ENCODE data around the gene CNKSR3. TPM values are rescaled to one million over a fixed set of nuclear protein-coding genes. Genes with fewer than 3 reads are reported as not detected.
"Not testable (repeated sequence)": the region's sequence is repeated elsewhere in the genome, so short reads cannot be mapped to it uniquely, and the experiment has no call there.

Gene CNKSR3
- polyA plus RNA-seq, 1 of the 3 experiments (the other 2 are of a cell fraction), result 1.6 TPM

DNA sequence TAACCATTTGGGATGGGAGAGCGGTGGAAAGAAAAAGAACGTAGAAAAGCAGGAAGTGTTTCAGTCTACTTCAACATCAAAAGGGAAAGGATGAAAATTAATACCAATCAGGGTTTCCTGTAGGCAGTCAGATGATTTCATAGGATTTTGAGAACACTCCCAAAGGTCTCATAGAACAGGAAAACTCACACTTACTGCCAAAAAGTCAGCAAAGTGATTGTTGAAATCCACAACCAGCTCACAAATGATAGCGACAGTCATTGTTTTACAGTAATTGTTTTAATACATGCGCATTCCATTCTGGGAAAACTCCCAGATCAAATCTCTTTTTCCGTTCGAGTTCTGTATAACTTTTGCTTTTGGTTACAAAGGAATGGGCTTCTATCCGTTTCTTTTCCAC is 5.3 kb upstream of the CNKSR3 start:
- Histone ChIP-seq H3K9me2 (no peaks in the 10 kb centered on the region), H3K4me2 (no peak overlapping the region), H3F3A (replicated peaks; ENCODE audit: insufficient read depth) (peaks cover 5% of the 10 kb centered on the region), H3K9ac (no peak overlapping the region), H3K27ac (ENCODE audit: low read depth in 2 of 2, low read length in 1 of 2) (no peak overlapping the region), H3K4me3 (ENCODE audit: low read depth in 2 of 2, low read length in 1 of 2) (no peak overlapping the region), H3K9me3 (no peaks in the 10 kb centered on the region), H3K4me1 (ENCODE audit: control insufficient read depth in 1 of 2, insufficient read depth in 2 of 2, low read depth in 1 of 2, low read length in 1 of 2) (peaks cover 8 to 14% of the 10 kb centered on the region in 2 experiments; a peak in 3 of 4 replicates), H3K27me3 (ENCODE audit: insufficient read depth) (no peaks in the 10 kb centered on the region), H3K36me3 (replicated peaks in 1 of 2; ENCODE audit: control insufficient read depth in 1 of 2, insufficient read depth in 2 of 2, low read length in 1 of 2) (no peaks in the 10 kb centered on the region), H2AFZ (ENCODE audit: low read depth) (no peak overlapping the region), H3K79me2 (ENCODE audit: insufficient read depth) (no peaks in the 10 kb centered on the region), H4K20me1 (ENCODE audit: insufficient read depth) (no peaks in the 10 kb centered on the region)
- no peak for TF ChIP-seq TCF12 (IDR thresholded peaks at IDR 0.05)
- no peak for TF ChIP-seq FOSL2 (IDR thresholded peaks at IDR 0.05; ENCODE audit: borderline replicate concordance, low read depth)
- TF ChIP-seq YY1 (IDR thresholded peaks at IDR 0.05; ENCODE audit: low read depth), result no peak
- no peak for TF ChIP-seq FOXM1 (IDR thresholded peaks at IDR 0.05; ENCODE audit: low read depth)
- no peak for TF ChIP-seq JUND (IDR thresholded peaks at IDR 0.05)
- no peak for TF ChIP-seq GATA2 (CRISPR knock-in tag; IDR thresholded peaks at IDR 0.05)
- TF ChIP-seq SMC3 (IDR thresholded peaks at IDR 0.05; ENCODE audit: low read depth, low read length), result no peak
- no peak for TF ChIP-seq FOXJ3 (CRISPR knock-in tag; IDR thresholded peaks at IDR 0.05)
- TF ChIP-seq MAX (IDR thresholded peaks at IDR 0.05; ENCODE audit: low read depth), result no peak
- no peak for TF ChIP-seq ELF1 (IDR thresholded peaks at IDR 0.05)
- TF ChIP-seq, protein P1, sequence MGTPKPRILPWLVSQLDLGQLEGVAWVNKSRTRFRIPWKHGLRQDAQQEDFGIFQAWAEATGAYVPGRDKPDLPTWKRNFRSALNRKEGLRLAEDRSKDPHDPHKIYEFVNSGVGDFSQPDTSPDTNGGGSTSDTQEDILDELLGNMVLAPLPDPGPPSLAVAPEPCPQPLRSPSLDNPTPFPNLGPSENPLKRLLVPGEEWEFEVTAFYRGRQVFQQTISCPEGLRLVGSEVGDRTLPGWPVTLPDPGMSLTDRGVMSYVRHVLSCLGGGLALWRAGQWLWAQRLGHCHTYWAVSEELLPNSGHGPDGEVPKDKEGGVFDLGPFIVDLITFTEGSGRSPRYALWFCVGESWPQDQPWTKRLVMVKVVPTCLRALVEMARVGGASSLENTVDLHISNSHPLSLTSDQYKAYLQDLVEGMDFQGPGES (IDR thresholded peaks at IDR 0.05; ENCODE audit: low read depth, low read length), result no peak
- no peak for TF ChIP-seq CHD2 (IDR thresholded peaks at IDR 0.05; ENCODE audit: low read length, partially characterized antibody)
- TF ChIP-seq MXI1 (IDR thresholded peaks at IDR 0.05; ENCODE audit: low read depth, low read length), result no peak
- TF ChIP-seq USF1 (IDR thresholded peaks at IDR 0.05; ENCODE audit: borderline replicate concordance, low read depth), result no peak
- TF ChIP-seq, protein P2, sequence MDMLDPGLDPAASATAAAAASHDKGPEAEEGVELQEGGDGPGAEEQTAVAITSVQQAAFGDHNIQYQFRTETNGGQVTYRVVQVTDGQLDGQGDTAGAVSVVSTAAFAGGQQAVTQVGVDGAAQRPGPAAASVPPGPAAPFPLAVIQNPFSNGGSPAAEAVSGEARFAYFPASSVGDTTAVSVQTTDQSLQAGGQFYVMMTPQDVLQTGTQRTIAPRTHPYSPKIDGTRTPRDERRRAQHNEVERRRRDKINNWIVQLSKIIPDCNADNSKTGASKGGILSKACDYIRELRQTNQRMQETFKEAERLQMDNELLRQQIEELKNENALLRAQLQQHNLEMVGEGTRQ (IDR thresholded peaks at IDR 0.05; ENCODE audit: borderline replicate concordance, low read depth, low read length), result no peak
- no peak for TF ChIP-seq POLR2AphosphoS5 (IDR thresholded peaks at IDR 0.05; ENCODE audit: low read depth, low read length)
- no peak for TF ChIP-seq CTCF (IDR thresholded peaks at IDR 0.05)
- ChIA-PET CTCF (interaction anchor here (0.6 to 1.7 kb wide), 5 partner anchors 8 to 160 kb away, joined by 3 to 6 read pairs (median 3); no protein-coding TSS in a partner anchor), POLR2A (no interaction called here)
- DNase-seq, result no peak
- WGBS (ENCODE audit: low lambda C conversion rate), result 91% methylated on average over 7 of the region's 7 CpGs

DNA sequence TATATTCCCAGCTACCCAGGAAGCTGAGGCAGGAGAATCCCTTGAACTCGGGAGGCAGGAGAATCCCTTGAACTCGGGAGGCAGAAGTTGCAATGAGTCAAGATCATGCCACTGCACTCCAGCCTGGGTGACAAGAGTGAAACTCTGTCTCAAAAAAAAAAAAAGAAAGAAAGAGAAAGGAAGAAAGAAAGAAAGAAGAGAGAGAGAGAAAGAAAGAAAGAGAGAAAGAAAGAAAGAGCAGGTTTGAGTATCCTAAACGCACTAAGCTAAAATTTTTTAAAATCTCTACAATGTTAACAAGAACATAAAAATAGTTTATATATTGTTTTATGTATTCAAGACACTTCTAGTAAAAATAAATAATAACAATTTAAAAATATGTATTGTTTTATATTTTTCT is 4.6 kb upstream of the CNKSR3 start:
- DNase-seq; H3K27me3 ChIP-seq (ENCODE audit: insufficient read depth); H3K9me2 ChIP-seq; H3K4me3 ChIP-seq (ENCODE audit: low read depth in 2 of 2, low read length in 1 of 2); H3F3A ChIP-seq (replicated peaks; ENCODE audit: insufficient read depth); H3K9ac ChIP-seq; POLR2A ChIA-PET; H3K79me2 ChIP-seq (ENCODE audit: insufficient read depth); H2AFZ ChIP-seq (ENCODE audit: low read depth); H3K36me3 ChIP-seq (replicated peaks in 1 of 2; ENCODE audit: control insufficient read depth in 1 of 2, insufficient read depth in 2 of 2, low read length in 1 of 2); H3K9me3 ChIP-seq; H3K4me2 ChIP-seq; H3K27ac ChIP-seq (ENCODE audit: low read depth in 2 of 2, low read length in 1 of 2); H4K20me1 ChIP-seq (ENCODE audit: insufficient read depth): not testable (repeated sequence)
- 95% methylated on average over 3 of the region's 3 CpGs for WGBS (ENCODE audit: low lambda C conversion rate)
- H3K4me1 ChIP-seq (ENCODE audit: control insufficient read depth in 1 of 2, insufficient read depth in 2 of 2, low read depth in 1 of 2, low read length in 1 of 2), result peaks cover 8 to 14% of the 10 kb centered on the region in 2 experiments; a peak in 3 of 4 replicates
- CTCF ChIA-PET, result interaction anchor here (0.6 to 1.7 kb wide), 5 partner anchors 9 to 161 kb away, joined by 3 to 6 read pairs (median 3); no protein-coding TSS in a partner anchor
